IMR-90 (cell line): ENCODE results near the gene VARS2. TPM values are rescaled to one million over a fixed set of nuclear protein-coding genes. Genes with fewer than 3 reads are reported as not detected.

Experiments used
- ATAC-seq: fragments of 200-7000 bp; cut with Tn5 transposase; 2 replicates; pipeline ENCODE4 v1.9.1; 2020; ENCODE audit warnings: low read depth, mild to moderate bottlenecking, moderate library complexity
- BruUV-seq: library from RNA; stranded (reverse); fragments of 400-500 nt; replicated peaks from 2 replicates; lab custom pipeline; 2021; lab: Mats Ljungman, UMichigan
- CTCF ChIA-PET: fragments of 300-600 bp; formaldehyde crosslinking; extraction: SDS; loops from one replicate; lab custom pipeline; 2021; ENCODE audit warnings: antibody characterized with exemption; lab: Yijun Ruan, JAX
- POLR2A ChIA-PET: fragments of 300-600 bp; sonication (Branson Sonifier 250); formaldehyde crosslinking; loops from one replicate; lab custom pipeline; 2022; ENCODE audit warnings: antibody characterized with exemption; ENCODE audit not compliant: unreplicated experiment; lab: Charles Lee
- DNase-seq: peaks from one replicate; pipeline ENCODE4 v3.0.0; 2013
- H2AFZ ChIP-seq: replicated peaks from 2 replicates; pipeline ENCODE3; 2013; ENCODE audit warnings: low read length, mild to moderate bottlenecking; ENCODE audit not compliant: poor library complexity
- H2AK5ac ChIP-seq: 2 replicates; pipeline ENCODE4 v1.6.1; 2013; ENCODE audit warnings: low read depth, low read length, inconsistent platforms
- H2AK9ac ChIP-seq: replicated peaks from 2 replicates; pipeline ENCODE3; 2013; ENCODE audit warnings: mild to moderate bottlenecking, low read depth, low read length, moderate library complexity; ENCODE audit not compliant: poor library complexity
- H2BK120ac ChIP-seq: 2 replicates; pipeline ENCODE4 v1.6.1; 2013; ENCODE audit warnings: low read depth, low read length, inconsistent platforms
- H2BK15ac ChIP-seq: 3 replicates; pipeline ENCODE4 v1.6.1; 2013; ENCODE audit warnings: low read depth, low read length, inconsistent platforms
- H2BK20ac ChIP-seq: 2 replicates; pipeline ENCODE4 v1.6.1; 2013; ENCODE audit warnings: low read depth, mild to moderate bottlenecking, inconsistent platforms, low read length, moderate library complexity
- H2BK5ac ChIP-seq: 2 replicates; pipeline ENCODE4 v1.6.1; 2013; ENCODE audit warnings: mild to moderate bottlenecking, low read depth, low read length, inconsistent platforms; ENCODE audit not compliant: poor library complexity, severe bottlenecking
- H3K14ac ChIP-seq: replicated peaks from 2 replicates; pipeline ENCODE4 v1.6.1; 2013; ENCODE audit warnings: low read depth, low read length, inconsistent platforms
- H3K18ac ChIP-seq: 2 replicates; pipeline ENCODE4 v1.6.1; 2013; ENCODE audit warnings: low read depth, low read length, control low read depth
- H3K23ac ChIP-seq: 2 replicates; pipeline ENCODE4 v1.6.1; 2013; ENCODE audit warnings: low read depth, low read length, inconsistent platforms
- H3K27ac ChIP-seq: 2 replicates; pipeline ENCODE4 v1.5.1; 2013; ENCODE audit warnings: mild to moderate bottlenecking, control low read depth, low read length; ENCODE audit not compliant: insufficient read depth
- H3K27me3 ChIP-seq: 2 replicates; pipeline ENCODE4 v1.6.1; 2013; ENCODE audit warnings: low read length; ENCODE audit not compliant: control insufficient read depth, insufficient read depth
- H3K36me3 ChIP-seq: 2 replicates; pipeline ENCODE4 v1.6.1; 2013; ENCODE audit warnings: low read length, mixed read lengths; ENCODE audit not compliant: control insufficient read depth, insufficient read depth
- H3K4ac ChIP-seq: 2 replicates; pipeline ENCODE4 v1.6.1; 2013; ENCODE audit warnings: low read depth, low read length, inconsistent platforms
- H3K4me1 ChIP-seq: 2 replicates; pipeline ENCODE4 v1.6.1; 2013; ENCODE audit warnings: low read length, mixed read lengths; ENCODE audit not compliant: control insufficient read depth, insufficient read depth
- H3K4me2 ChIP-seq: 2 replicates; pipeline ENCODE4 v1.6.1; 2013; ENCODE audit warnings: low read depth, mild to moderate bottlenecking, control low read depth, low read length, moderate library complexity
- H3K4me3 ChIP-seq: 2 replicates; pipeline ENCODE4 v1.5.1; 2013; ENCODE audit warnings: low read depth, mild to moderate bottlenecking, control low read depth, low read length, moderate library complexity; ENCODE audit not compliant: insufficient read depth
- H3K56ac ChIP-seq: 2 replicates; pipeline ENCODE4 v1.6.1; 2013; ENCODE audit warnings: low read length, inconsistent platforms; ENCODE audit not compliant: insufficient read depth; ENCODE audit errors: extremely low read depth
- H3K79me1 ChIP-seq, 2 experiments: 2 replicates each; pipeline ENCODE4 v1.6.1; 2013; ENCODE audit warnings: low read length in 2 of 2, inconsistent platforms in 1 of 2, low read depth in 1 of 2
- H3K9ac ChIP-seq: 2 replicates; pipeline ENCODE4 v1.6.1; 2013; ENCODE audit warnings: low read depth, low read length, control low read depth
- H3K9me1 ChIP-seq: 2 replicates; pipeline ENCODE4 v1.6.1; 2013; ENCODE audit warnings: low read length, inconsistent platforms; ENCODE audit not compliant: insufficient read depth
- H3K9me3 ChIP-seq: 2 replicates; pipeline ENCODE4 v1.6.1; 2013; ENCODE audit warnings: low read length; ENCODE audit not compliant: control insufficient read depth, insufficient read depth
- H4K20me1 ChIP-seq: 2 replicates; pipeline ENCODE4 v1.6.1; 2013; ENCODE audit warnings: low read length, inconsistent platforms; ENCODE audit not compliant: insufficient read depth
- H4K5ac ChIP-seq: 2 replicates; pipeline ENCODE4 v1.6.1; 2013; ENCODE audit warnings: mild to moderate bottlenecking, low read depth, low read length, control low read depth
- H4K8ac ChIP-seq, 2 experiments: 2 replicates each; pipeline ENCODE4 v1.6.1; 2013; ENCODE audit warnings: low read depth in 2 of 2, low read length in 2 of 2, control low read depth in 1 of 2, inconsistent platforms in 1 of 2
- H4K91ac ChIP-seq: 2 replicates; pipeline ENCODE4 v1.6.1; 2013; ENCODE audit warnings: low read depth, low read length, inconsistent platforms; ENCODE audit not compliant: insufficient read depth
- BHLHE40 ChIP-seq: fragments of 150-350 bp; IDR thresholded peaks from 2 replicates; pipeline ENCODE4 v1.6.1; 2016; ENCODE audit warnings: mild to moderate bottlenecking, low read depth, low read length
- CEBPB ChIP-seq: IDR thresholded peaks from 2 replicates; pipeline ENCODE4 v1.6.1; 2012; ENCODE audit warnings: low read depth, low read length, improper control_type of control experiment
- CHD1 ChIP-seq: IDR thresholded peaks from 2 replicates; pipeline ENCODE4 v1.6.1; 2012; ENCODE audit warnings: low read depth, low read length, improper control_type of control experiment
- FOS ChIP-seq: fragments of 150-350 bp; IDR thresholded peaks from 2 replicates; pipeline ENCODE4 v1.6.1; 2016; ENCODE audit warnings: low read depth, low read length
- MAFK ChIP-seq: IDR thresholded peaks from 2 replicates; pipeline ENCODE4 v1.6.1; 2012; ENCODE audit warnings: low read depth, low read length, improper control_type of control experiment
- MAZ ChIP-seq: IDR thresholded peaks from 2 replicates; pipeline ENCODE4 v1.6.1; 2012; ENCODE audit warnings: low read depth, mild to moderate bottlenecking, low read length, improper control_type of control experiment, moderate library complexity, borderline replicate concordance
- MXI1 ChIP-seq: IDR thresholded peaks from 2 replicates; pipeline ENCODE4 v1.6.1; 2012; ENCODE audit warnings: low read depth, mild to moderate bottlenecking, low read length, moderate library complexity, borderline replicate concordance
- NFE2L2 ChIP-seq: fragments of 150-350 bp; IDR thresholded peaks from 2 replicates; pipeline ENCODE4 v1.6.1; 2016; ENCODE audit warnings: low read depth, mild to moderate bottlenecking, low read length
- POLR2A ChIP-seq: IDR thresholded peaks from 2 replicates; pipeline ENCODE4 v1.6.1; 2012; ENCODE audit warnings: mild to moderate bottlenecking, low read depth, low read length
- RAD21 ChIP-seq: IDR thresholded peaks from 2 replicates; pipeline ENCODE4 v1.6.1; 2012; ENCODE audit warnings: low read length, improper control_type of control experiment
- RCOR1 ChIP-seq: IDR thresholded peaks from 2 replicates; pipeline ENCODE4 v1.6.1; 2012; ENCODE audit warnings: mild to moderate bottlenecking, low read length, improper control_type of control experiment; ENCODE audit not compliant: insufficient replicate concordance
- RFX5 ChIP-seq: IDR thresholded peaks from 2 replicates; pipeline ENCODE4 v1.8.0; 2012; ENCODE audit warnings: low read depth, mild to moderate bottlenecking, low read length, moderate library complexity
- SMC3 ChIP-seq: fragments of 150-350 bp; IDR thresholded peaks from 2 replicates; pipeline ENCODE4 v1.6.1; 2016; ENCODE audit warnings: low read depth, mild to moderate bottlenecking, antibody characterized with exemption, low read length, moderate library complexity
- WGBS, 2 experiments: methylation state at CpG; one replicate each; pipeline versions ENCODE4 v1.1.5 to v1.1.7; 2013; ENCODE audit warnings: missing lambda C conversion rate in 2 of 2; ENCODE audit not compliant: insufficient read length in 1 of 2; ENCODE audit errors: extremely low coverage in 2 of 2; 5-methylcytosine and 5-hydroxymethylcytosine counted together
- dilution Hi-C: fragments of 300-500 bp; cut with HindIII; formaldehyde crosslinking; loops from one replicate; pipeline ENCODE4 v1.14.3; 2018; ENCODE audit warnings: low sequenced_read_pairs; ENCODE audit not compliant: unreplicated experiment
- in situ Hi-C: fragments of 300-500 bp; cut with MboI; formaldehyde crosslinking; loops from 3 replicates; pipeline ENCODE4 v1.14.3; 2019; ENCODE audit warnings: low sequenced_read_pairs, inconsistent platforms, mixed read lengths
- intact Hi-C: fragments of 100-400 bp; cut with micrococcal nuclease; formaldehyde crosslinking; loops from 2 replicates; pipeline ENCODE4 v1.10.0; 2022
- polyA plus RNA-seq, 3 experiments: library from polyadenylated mRNA; depleted of rRNA; stranded (reverse); fragments of >200 nt; gene quantifications; 2 replicates each; pipeline ENCODE4 v1.2.3, GENCODE V29; 2012; ENCODE audit warnings: low replicate concordance in 1 of 3
- total RNA-seq: library from RNA; depleted of rRNA; stranded (reverse); fragments of >200 nt; gene quantifications from 2 replicates; pipeline ENCODE4 v1.2.3, GENCODE V29; 2012
- TF ChIP-seq, protein P1 (sequence below): conservative IDR thresholded peaks from 2 replicates; pipeline ENCODE4 v1.5.1; 2012; ENCODE audit warnings: mild to moderate bottlenecking, low read depth, low read length, improper control_type of control experiment
- TF ChIP-seq, protein P2 (sequence below): fragments of 150-350 bp; IDR thresholded peaks from 2 replicates; pipeline ENCODE4 v1.6.1; 2016; ENCODE audit warnings: low read depth, mild to moderate bottlenecking, low read length, moderate library complexity, borderline replicate concordance
- TF ChIP-seq, protein P3 (sequence below): fragments of 150-350 bp; IDR thresholded peaks from 2 replicates; pipeline ENCODE4 v1.6.1; 2017; ENCODE audit warnings: mild to moderate bottlenecking, antibody characterized with exemption, low read length, low read depth

The VARS2 gene
- total and polyA plus RNA-seq, 2 of the 4 experiments (the other 2 are of a cell fraction), result 7.2 to 14.0 TPM

DNA sequence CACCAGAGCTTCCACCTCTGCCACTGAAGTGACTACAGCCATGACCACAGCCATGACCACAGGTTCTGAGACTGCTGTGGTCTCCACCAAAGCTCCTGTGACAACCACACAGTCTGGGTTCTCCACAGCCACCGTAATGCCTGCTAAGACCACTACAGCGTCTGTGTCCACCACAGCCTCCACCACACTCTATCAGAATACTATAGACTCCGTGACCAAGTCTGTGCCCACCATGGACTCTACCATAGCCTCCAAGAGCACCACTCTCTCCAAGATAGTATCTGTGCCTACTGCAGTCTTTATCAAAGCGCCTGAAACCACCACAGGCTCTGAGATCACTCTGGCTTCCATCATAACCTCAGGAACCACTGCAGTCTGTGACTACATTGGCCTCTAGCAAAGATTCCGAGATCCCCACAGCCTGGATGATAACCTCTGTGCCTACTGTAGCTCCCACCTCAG, 51.1 kb downstream of the VARS2 start:
- dilution Hi-C loops, result no loop called here
- Histone ChIP-seq H2BK20ac (no peak overlapping the region), H2AFZ (no peak overlapping the region), H3K23ac (no peak overlapping the region), H4K8ac (no peak overlapping the region), H3K56ac (no peak overlapping the region), H3K27ac (no peak overlapping the region), H4K20me1 (no peaks in the 10 kb centered on the region), H2BK120ac (no peak overlapping the region), H3K36me3 (no peaks in the 10 kb centered on the region), H2BK5ac (no peak overlapping the region), H2AK9ac (no peak overlapping the region), H3K9ac (no peak overlapping the region), H4K91ac (no peak overlapping the region), H3K4me2 (no peak overlapping the region), H2BK15ac (no peak overlapping the region), H3K27me3 (peaks cover 25% of the 10 kb centered on the region), H3K4me1 (no peaks in the 10 kb centered on the region), H3K4me3 (no peak overlapping the region), H3K79me1 (no peaks in the 10 kb centered on the region), H3K18ac (no peak overlapping the region), H2AK5ac (no peak overlapping the region), H4K5ac (no peak overlapping the region), H3K14ac (no peak overlapping the region), H3K9me3 (no peaks in the 10 kb centered on the region), H3K9me1 (no peaks in the 10 kb centered on the region), H3K4ac (no peak overlapping the region)
- DNase-seq (no peak), ATAC-seq (no peak)
- intact Hi-C loops, result no loop called here
- in situ Hi-C loops, result no loop called here
- ChIA-PET CTCF (no interaction called here), POLR2A (no interaction called here)
- no TSS peak for BruUV-seq
- TF ChIP-seq RCOR1 (no peak), FOS (no peak), CEBPB (no peak), MAFK (no peak), CHD1 (no peak), BHLHE40 (no peak), MXI1 (no peak), POLR2A (no peak), RFX5 (no peak), SMC3 (no peak), NFE2L2 (no peak), RAD21 (no peak), MAZ (no peak)
- TF ChIP-seq, protein P1, sequence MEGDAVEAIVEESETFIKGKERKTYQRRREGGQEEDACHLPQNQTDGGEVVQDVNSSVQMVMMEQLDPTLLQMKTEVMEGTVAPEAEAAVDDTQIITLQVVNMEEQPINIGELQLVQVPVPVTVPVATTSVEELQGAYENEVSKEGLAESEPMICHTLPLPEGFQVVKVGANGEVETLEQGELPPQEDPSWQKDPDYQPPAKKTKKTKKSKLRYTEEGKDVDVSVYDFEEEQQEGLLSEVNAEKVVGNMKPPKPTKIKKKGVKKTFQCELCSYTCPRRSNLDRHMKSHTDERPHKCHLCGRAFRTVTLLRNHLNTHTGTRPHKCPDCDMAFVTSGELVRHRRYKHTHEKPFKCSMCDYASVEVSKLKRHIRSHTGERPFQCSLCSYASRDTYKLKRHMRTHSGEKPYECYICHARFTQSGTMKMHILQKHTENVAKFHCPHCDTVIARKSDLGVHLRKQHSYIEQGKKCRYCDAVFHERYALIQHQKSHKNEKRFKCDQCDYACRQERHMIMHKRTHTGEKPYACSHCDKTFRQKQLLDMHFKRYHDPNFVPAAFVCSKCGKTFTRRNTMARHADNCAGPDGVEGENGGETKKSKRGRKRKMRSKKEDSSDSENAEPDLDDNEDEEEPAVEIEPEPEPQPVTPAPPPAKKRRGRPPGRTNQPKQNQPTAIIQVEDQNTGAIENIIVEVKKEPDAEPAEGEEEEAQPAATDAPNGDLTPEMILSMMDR, result no peak
- TF ChIP-seq, protein P2, sequence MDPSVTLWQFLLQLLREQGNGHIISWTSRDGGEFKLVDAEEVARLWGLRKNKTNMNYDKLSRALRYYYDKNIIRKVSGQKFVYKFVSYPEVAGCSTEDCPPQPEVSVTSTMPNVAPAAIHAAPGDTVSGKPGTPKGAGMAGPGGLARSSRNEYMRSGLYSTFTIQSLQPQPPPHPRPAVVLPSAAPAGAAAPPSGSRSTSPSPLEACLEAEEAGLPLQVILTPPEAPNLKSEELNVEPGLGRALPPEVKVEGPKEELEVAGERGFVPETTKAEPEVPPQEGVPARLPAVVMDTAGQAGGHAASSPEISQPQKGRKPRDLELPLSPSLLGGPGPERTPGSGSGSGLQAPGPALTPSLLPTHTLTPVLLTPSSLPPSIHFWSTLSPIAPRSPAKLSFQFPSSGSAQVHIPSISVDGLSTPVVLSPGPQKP, result no peak
- TF ChIP-seq, protein P3, sequence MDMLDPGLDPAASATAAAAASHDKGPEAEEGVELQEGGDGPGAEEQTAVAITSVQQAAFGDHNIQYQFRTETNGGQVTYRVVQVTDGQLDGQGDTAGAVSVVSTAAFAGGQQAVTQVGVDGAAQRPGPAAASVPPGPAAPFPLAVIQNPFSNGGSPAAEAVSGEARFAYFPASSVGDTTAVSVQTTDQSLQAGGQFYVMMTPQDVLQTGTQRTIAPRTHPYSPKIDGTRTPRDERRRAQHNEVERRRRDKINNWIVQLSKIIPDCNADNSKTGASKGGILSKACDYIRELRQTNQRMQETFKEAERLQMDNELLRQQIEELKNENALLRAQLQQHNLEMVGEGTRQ, result no peak
- WGBS, 2 experiments, result 51% methylated on average over 5 of the region's 5 CpGs; no CpG with 5 or more reads in 1 of the 2 experiments
